Stomach (tissue), 9 donors: ENCODE data around the gene KIF13A. TPM values are rescaled to one million over a fixed set of nuclear protein-coding genes. Genes with fewer than 3 reads are reported as not detected.

Experiments
- DNase-seq, 2 donors: peaks; one replicate each; pipeline versions ENCODE4 v3.0.0 to v3.0.0-alpha.2; 2013 to 2019
- H3K27ac ChIP-seq, 5 donors: fragments of 200-600 bp in 4 of 5; sonication (generic) in 4 of 5; one replicate each; pipeline ENCODE4 v1.5.1; 2013 to 2019; ENCODE audit warnings: mild to moderate bottlenecking in 1 of 5, moderate library complexity in 1 of 5
- H3K27me3 ChIP-seq, 3 donors: fragments of 200-600 bp; sonication (generic); one replicate each; pipeline ENCODE4 v1.5.1; 2017 to 2019; ENCODE audit warnings: mixed run types in 1 of 3
- H3K36me3 ChIP-seq, 4 donors: fragments of 200-600 bp; sonication (generic); 1 replicate in 3 of 4; 2 replicates in 1 of 4; pipeline ENCODE4 v1.5.1; 2016 to 2019
- H3K4me1 ChIP-seq, 4 donors: fragments of 200-600 bp; sonication (generic); one replicate each; pipeline ENCODE4 v1.5.1; 2016 to 2019
- H3K4me3 ChIP-seq, 4 donors: fragments of 200-600 bp; sonication (generic) in 3 of 4; one replicate each; pipeline ENCODE4 v1.5.1; 2016 to 2019; ENCODE audit warnings: mild to moderate bottlenecking in 1 of 4
- H3K9me3 ChIP-seq, 4 donors: fragments of 200-600 bp; sonication (generic); one replicate each; pipeline ENCODE4 v1.5.1; 2016 to 2019
- EP300 ChIP-seq: sonication (generic); formaldehyde crosslinking; IDR thresholded peaks from one replicate; pipeline ENCODE4 v1.6.1; 2017; ENCODE audit warnings: antibody characterized with exemption
- POLR2A ChIP-seq, 4 donors: fragments of 450-650 bp; IDR thresholded peaks; one replicate each; pipeline ENCODE4 v1.6.1; 2016; ENCODE audit warnings: antibody characterized with exemption in 4 of 4, control low read depth in 2 of 4, mild to moderate bottlenecking in 1 of 4, moderate library complexity in 1 of 4
- POLR2AphosphoS5 ChIP-seq, 3 donors: sonication (generic); formaldehyde crosslinking; IDR thresholded peaks; one replicate each; pipeline ENCODE4 v1.6.1; 2016; ENCODE audit warnings: antibody characterized with exemption in 3 of 3
- WGBS, 5 donors: extraction: QIAGEN DNeasy Blood & Tissue Kit in 3 of 5; methylation state at CpG; one replicate each; pipeline versions ENCODE4 v1.1.5 to v1.1.7; 2013 to 2018; 5-methylcytosine and 5-hydroxymethylcytosine counted together
- intact Hi-C: fragments of 100-400 bp; cut with DNase I; formaldehyde crosslinking; loops from one replicate; pipeline ENCODE4 v1.15.1; 2023; ENCODE audit warnings: low total_unique reads
- polyA plus RNA-seq, 3 donors: library from polyadenylated mRNA; stranded (reverse); fragments of 200-250 nt; gene quantifications; one replicate each; pipeline ENCODE4 v1.2.3, GENCODE V29; 2013
- total RNA-seq, 5 donors: library from RNA; depleted of rRNA; stranded (reverse); fragments of >200 nt; gene quantifications; one replicate each; pipeline versions ENCODE4 v1.1.0 to v1.2.3, GENCODE V29; 2014 to 2016
- TF ChIP-seq, protein P1 (sequence below), 7 experiments: fragments of 450-650 bp in 4 of 7; fragments of 200-600 bp in 3 of 7; sonication (generic) in 3 of 7; IDR thresholded peaks; one replicate each; pipeline ENCODE4 v1.5.1; 2016 to 2019; ENCODE audit warnings: antibody characterized with exemption in 7 of 7, control low read depth in 2 of 7, mild to moderate bottlenecking in 1 of 7
- donor health status: healthy with polysubstance abuse.
- donor health status: Bipolar disorder and iron deficiency.
- donor health status: healthy.

KIF13A gene
- total and polyA plus RNA-seq, 8 donors = 9.2 to 60.6 (median 23.6) TPM

DNA sequence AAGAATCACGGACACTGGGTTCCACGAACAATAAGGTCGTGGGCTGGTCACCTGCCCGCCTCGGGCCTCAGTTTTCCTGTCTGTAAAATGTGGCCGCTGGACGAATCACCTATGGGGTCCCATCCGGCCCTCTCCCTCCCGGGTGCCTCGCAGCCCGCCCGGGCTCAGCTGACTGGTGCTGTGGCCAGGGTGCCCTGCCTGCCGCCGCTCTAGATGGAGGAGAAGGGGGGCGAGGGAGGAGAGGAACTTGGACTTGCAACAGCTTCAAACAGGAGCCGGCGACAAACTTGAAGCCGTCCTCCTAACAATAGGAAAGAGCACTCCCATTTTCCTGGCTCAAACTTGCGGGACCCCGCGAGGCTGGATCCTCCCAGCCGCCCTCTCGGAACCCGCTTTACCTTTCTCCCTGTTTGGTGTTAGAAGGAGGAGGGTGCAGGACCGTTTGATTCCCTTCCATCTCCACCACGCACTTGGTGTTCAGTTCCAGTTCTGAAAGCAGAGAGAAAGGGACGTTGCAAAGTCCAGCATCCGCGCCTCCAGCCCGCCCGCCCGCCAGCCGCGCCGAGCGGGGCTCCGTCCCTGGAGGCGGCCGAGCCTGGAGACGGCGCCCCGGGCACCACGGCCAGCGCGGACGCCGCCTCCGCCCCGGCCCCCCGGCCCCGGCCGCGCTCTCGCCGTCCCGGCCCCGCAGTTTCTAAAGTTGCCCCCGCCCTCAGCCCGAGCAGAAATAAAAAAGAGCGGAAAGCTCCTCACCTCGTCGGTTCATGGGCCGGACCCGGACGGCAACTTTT is 584 bp downstream of the KIF13A start:
- Histone ChIP-seq H3K27ac (peak overlapping the region; percentile 82 to 95 (median 89)), H3K4me3 (peak overlapping the region; percentile 64 to 77 (median 70)), H3K36me3 (peaks cover 0 to 5% (median 2%) of the 10 kb centered on the region in 4 donors), H3K9me3 (no peaks in the 10 kb centered on the region), H3K4me1 (peaks cover 13 to 52% (median 41%) of the 10 kb centered on the region in 4 donors), H3K27me3 (no peaks in the 10 kb centered on the region)
- TF ChIP-seq POLR2AphosphoS5 (IDR thresholded peaks at IDR 0.05) = no peak
- TF ChIP-seq EP300 = no peak
- intact Hi-C loops = no loop called here
- peak; percentile 52 to 82 for DNase-seq
- WGBS, 5 donors = 1 to 3% (median 1%) methylated on average over 39 to 65 of the region's 65 CpGs

DNA sequence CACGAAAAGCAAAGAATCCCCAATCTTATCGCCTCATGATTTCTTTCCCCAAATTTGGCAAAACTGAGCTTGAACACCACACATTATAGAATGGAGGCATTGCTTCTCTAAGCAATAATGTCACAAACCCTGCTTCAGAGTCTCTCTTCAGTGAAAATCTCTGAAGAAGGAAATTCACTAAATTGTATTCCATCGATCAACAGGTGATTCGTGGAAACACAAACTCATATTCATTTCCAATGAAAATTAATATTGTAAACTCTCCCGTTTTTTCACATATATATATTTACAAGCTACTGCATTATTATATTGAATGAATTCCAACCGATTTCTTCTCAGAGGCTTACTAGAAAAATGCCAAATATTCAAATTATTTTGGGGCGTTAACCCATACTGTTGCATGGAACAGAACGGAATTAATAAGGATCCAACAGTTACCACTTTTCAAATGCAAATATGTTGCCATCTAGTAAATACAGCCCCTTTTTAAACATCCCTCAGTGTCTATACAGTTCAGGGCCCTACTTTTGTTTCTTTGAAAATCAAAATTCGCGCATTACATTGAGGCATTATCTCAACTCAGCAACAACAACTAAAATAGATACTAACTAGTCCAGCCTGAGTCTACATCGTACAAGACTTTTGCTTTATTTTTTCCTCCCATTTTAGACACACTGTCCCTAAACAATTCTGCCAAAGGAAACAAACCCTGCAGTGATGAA is 1.3 kb downstream of the KIF13A start:
- peak overlapping the region; percentile 64 to 77 (median 70) for H3K4me3 ChIP-seq
- peaks cover 13 to 60% (median 41%) of the 10 kb centered on the region in 4 donors for H3K4me1 ChIP-seq
- TF ChIP-seq, protein P1, sequence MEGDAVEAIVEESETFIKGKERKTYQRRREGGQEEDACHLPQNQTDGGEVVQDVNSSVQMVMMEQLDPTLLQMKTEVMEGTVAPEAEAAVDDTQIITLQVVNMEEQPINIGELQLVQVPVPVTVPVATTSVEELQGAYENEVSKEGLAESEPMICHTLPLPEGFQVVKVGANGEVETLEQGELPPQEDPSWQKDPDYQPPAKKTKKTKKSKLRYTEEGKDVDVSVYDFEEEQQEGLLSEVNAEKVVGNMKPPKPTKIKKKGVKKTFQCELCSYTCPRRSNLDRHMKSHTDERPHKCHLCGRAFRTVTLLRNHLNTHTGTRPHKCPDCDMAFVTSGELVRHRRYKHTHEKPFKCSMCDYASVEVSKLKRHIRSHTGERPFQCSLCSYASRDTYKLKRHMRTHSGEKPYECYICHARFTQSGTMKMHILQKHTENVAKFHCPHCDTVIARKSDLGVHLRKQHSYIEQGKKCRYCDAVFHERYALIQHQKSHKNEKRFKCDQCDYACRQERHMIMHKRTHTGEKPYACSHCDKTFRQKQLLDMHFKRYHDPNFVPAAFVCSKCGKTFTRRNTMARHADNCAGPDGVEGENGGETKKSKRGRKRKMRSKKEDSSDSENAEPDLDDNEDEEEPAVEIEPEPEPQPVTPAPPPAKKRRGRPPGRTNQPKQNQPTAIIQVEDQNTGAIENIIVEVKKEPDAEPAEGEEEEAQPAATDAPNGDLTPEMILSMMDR (IDR thresholded peaks at IDR 0.05) = no peak
- TF ChIP-seq POLR2A (IDR thresholded peaks at IDR 0.05) (no peak), EP300 (no peak), POLR2AphosphoS5 (IDR thresholded peaks at IDR 0.05) (no peak)
- peak overlapping the region; percentile 82 to 95 (median 89) for H3K27ac ChIP-seq
- no peak for DNase-seq
- H3K9me3 ChIP-seq = no peaks in the 10 kb centered on the region
- WGBS, 5 donors = 18 to 35% (median 21%) methylated on average over 11 of the region's 11 CpGs
- intact Hi-C loops = no loop called here
- H3K27me3 ChIP-seq = no peaks in the 10 kb centered on the region
- peaks cover 0 to 8% (median 3%) of the 10 kb centered on the region in 4 donors for H3K36me3 ChIP-seq

DNA sequence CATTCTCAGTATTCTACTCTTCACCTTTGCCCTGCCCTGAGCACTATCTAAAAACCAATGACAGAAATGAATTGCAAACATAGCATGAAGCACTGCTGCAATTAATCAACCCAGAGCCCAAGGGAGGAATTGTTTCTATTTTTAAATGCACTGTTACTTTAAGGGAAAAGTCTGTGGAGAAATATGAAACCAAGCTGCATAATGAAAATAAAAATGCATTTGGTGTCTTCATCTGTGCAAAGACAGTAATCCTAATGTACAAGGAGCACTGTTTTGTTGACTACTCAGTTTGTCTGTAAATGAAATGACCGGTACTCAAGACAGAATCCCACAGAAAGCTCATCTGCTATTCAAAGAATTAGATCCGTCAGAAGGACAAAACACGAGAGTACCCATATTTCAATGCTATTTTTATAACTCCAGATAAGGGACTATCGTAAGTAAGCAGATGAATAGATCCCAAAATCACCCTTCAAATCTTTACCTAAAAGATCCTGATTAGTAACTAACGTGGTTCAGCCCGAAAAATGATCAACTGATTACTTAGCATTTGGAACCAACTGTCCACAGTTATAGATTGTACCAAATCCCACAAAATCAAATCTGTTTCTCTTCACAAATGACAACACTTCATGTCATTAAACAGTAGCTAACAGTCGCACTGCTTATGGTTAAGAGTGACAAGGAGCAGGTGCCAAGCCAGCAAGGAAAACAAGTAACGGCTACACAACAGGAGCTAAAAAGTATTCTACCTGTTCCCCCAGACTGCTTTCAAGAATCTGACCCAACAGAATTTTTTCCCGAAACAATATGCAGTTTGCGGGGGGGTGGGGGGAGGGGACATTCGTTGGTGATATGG is 2.4 kb downstream of the KIF13A start:
- DNase-seq = peak in 1 of 2 donors; percentile 29
- intact Hi-C loops = no loop called here

DNA sequence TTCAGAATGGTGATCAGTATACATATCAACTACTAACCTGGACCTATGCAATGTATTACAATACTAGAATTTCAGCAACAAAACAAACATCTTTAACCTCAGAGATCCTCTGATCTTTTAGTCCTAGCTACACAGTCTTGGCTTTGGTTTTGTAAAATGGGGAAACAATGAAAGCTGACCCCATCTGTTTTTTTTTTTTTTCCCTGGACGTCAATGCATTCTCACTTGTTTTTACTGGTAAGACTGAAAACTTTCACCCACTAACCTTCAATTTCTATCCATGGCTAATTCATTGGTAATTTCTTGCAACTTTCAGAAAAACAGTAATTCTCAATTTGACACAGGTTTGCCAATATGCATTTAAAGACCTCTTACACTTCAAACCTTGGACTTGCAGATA is 3.0 kb downstream of the KIF13A start:
- intact Hi-C loops = no loop called here
- 13 to 24% (median 19%) methylated on average over 1 of the region's 1 CpG for WGBS, 5 donors
- peak overlapping the region in 3 of 5 donors; percentile 29 to 74 (median 35) for H3K27ac ChIP-seq
- no peak for DNase-seq
- no peaks in the 10 kb centered on the region for H3K9me3 ChIP-seq
- TF ChIP-seq POLR2AphosphoS5 (IDR thresholded peaks at IDR 0.05) (no peak), POLR2A (IDR thresholded peaks at IDR 0.05) (no peak), EP300 (no peak)
- TF ChIP-seq, protein P1 (IDR thresholded peaks at IDR 0.05) = no peak
- H3K36me3 ChIP-seq = peaks cover 0 to 8% (median 3%) of the 10 kb centered on the region in 4 donors
- H3K27me3 ChIP-seq = no peaks in the 10 kb centered on the region
- H3K4me3 ChIP-seq = peak overlapping the region in 2 of 4 donors; percentile 70 to 71
- peaks cover 13 to 61% (median 46%) of the 10 kb centered on the region in 4 donors for H3K4me1 ChIP-seq

More for the DNA sequence above, 2.4 kb downstream of the KIF13A start:
- H3K4me3 ChIP-seq = peak overlapping the region; percentile 64 to 77 (median 70)
- no peaks in the 10 kb centered on the region for H3K9me3 ChIP-seq
- WGBS, 5 donors = 13 to 25% (median 16%) methylated on average over 11 of the region's 11 CpGs
- no peaks in the 10 kb centered on the region for H3K27me3 ChIP-seq
- H3K27ac ChIP-seq = peak overlapping the region in 3 of 5 donors; percentile 13 to 74 (median 61)
- H3K36me3 ChIP-seq = peaks cover 0 to 8% (median 3%) of the 10 kb centered on the region in 4 donors
- TF ChIP-seq, protein P1 (IDR thresholded peaks at IDR 0.05) = no peak
- TF ChIP-seq POLR2A (IDR thresholded peaks at IDR 0.05) (no peak), POLR2AphosphoS5 (IDR thresholded peaks at IDR 0.05) (no peak), EP300 (no peak)
- H3K4me1 ChIP-seq = peaks cover 13 to 61% (median 45%) of the 10 kb centered on the region in 4 donors
